Measurements from ENCODE around the gene PAGR1. TPM values are rescaled to one million over a fixed set of nuclear protein-coding genes. Genes with fewer than 3 reads are reported as not detected.

The PAGR1 gene
- total and polyA plus RNA-seq, 9 of the 15 experiments (the other 6 are each of a cell fraction or from before 2014, with no cell fraction given) = 1.4 to 58.2 (median 16.8) TPM

GRCh38 chr16:29784901-29785500 is 31.0 kb upstream of the PAGR1 start (continued):
- no peak for TF ChIP-seq AFF4 (CRISPR knock-in tag; IDR thresholded peaks at IDR 0.05)
- peak; percentile 38; the same call in 1 of the 2 replicates for TF ChIP-seq EGR1 (conservative IDR thresholded peaks at IDR 0.05)
- TF ChIP-seq SMARCE1 (IDR thresholded peaks at IDR 0.05) = 0 out of 2 replicates have a peak, but pooled peaks have one; percentile 27
- peak in 1 of 2 experiments; percentile 44; a peak in 1 of 4 replicates for TF ChIP-seq MAZ (CRISPR knock-in tag; conservative IDR thresholded peaks at IDR 0.05 in 1 of 2, IDR thresholded peaks at IDR 0.05 in 1 of 2)
- TF ChIP-seq TAF15 (IDR thresholded peaks at IDR 0.05; ENCODE audit: low read depth, low read length) = no peak
- TF ChIP-seq MGA (IDR thresholded peaks at IDR 0.05) = peak; percentile 39; the same call in 1 of the 2 replicates
- TF ChIP-seq CBFA2T3 (IDR thresholded peaks at IDR 0.05) = no peak
- no peak for TF ChIP-seq ZKSCAN1 (IDR thresholded peaks at IDR 0.05; ENCODE audit: low read depth, low read length)
- TF ChIP-seq KLF10 (CRISPR knock-in tag; IDR thresholded peaks at IDR 0.05) = no peak
- no peak for TF ChIP-seq TEAD4 (IDR thresholded peaks at IDR 0.05; ENCODE audit: low read length)
- TF ChIP-seq TEAD4 (CRISPR knock-in tag; IDR thresholded peaks at IDR 0.05; ENCODE audit: borderline replicate concordance) = no peak
- TF ChIP-seq HNRNPK (IDR thresholded peaks at IDR 0.05; ENCODE audit: low read depth, low read length, poor library complexity, severe bottlenecking) = no peak
- 0 out of 2 replicates have a peak, but pooled peaks have one; percentile 35 for TF ChIP-seq XRCC5 (IDR thresholded peaks at IDR 0.05; ENCODE audit: low read depth, low read length)
- no peak for TF ChIP-seq MTA2 (IDR thresholded peaks at IDR 0.05; ENCODE audit: low read depth)

Data from K562 (cell line).